ENCODE data around the gene SAMD13. TPM values are rescaled to one million over a fixed set of nuclear protein-coding genes. Genes with fewer than 3 reads are reported as not detected.

SAMD13 gene
- total and polyA plus RNA-seq, 2 of the 8 experiments (the other 6 are each of a cell fraction or from before 2014, with no cell fraction given), result 0.86 to 2.3 TPM

GRCh38 chr1:84373436-84374141 lies 72.1 kb downstream of the SAMD13 start:
- Histone ChIP-seq H3K14ac (ENCODE audit: insufficient read length) (no peak overlapping the region), H3K18ac (ENCODE audit: extremely low read depth, low read length) (no peak overlapping the region)
- 44% methylated on average over 2 of the region's 2 CpGs; no CpG with 5 or more reads in 1 of the 2 experiments for WGBS, 2 experiments (ENCODE audit: extremely low coverage in 1 of 2, insufficient coverage in 1 of 2, insufficient read length in 1 of 2, insufficient replicate concordance in 2 of 2, low coverage in 1 of 2, low lambda C conversion rate in 2 of 2, missing lambda C conversion rate in 1 of 2)

More at GRCh38 chr1:84373436-84374141, 72.1 kb downstream of the SAMD13 start:
- no peak overlapping the region for H2BK20ac ChIP-seq (ENCODE audit: low read length)
- H2AFZ ChIP-seq (ENCODE audit: low read length), result no peak overlapping the region
- H2BK120ac ChIP-seq (replicated peaks; ENCODE audit: low read depth, low read length), result no peak overlapping the region
- no peak overlapping the region for H4K91ac ChIP-seq (replicated peaks; ENCODE audit: insufficient read length, low read length)
- H3K4ac ChIP-seq (replicated peaks; ENCODE audit: insufficient read length, low read depth, low read length), result no peak overlapping the region
- no peak overlapping the region for H3K9ac ChIP-seq (replicated peaks in 1 of 4; ENCODE audit: extremely low read depth in 1 of 4, low read depth in 3 of 4, low read length in 3 of 4)
- no peaks in the 10 kb centered on the region for H3K36me3 ChIP-seq (ENCODE audit: control insufficient read depth in 2 of 4, insufficient read depth in 4 of 4, low read length in 3 of 4)
- H4K8ac ChIP-seq (ENCODE audit: extremely low read depth, insufficient read depth, low read length), result no peak overlapping the region
- no peak overlapping the region for H2BK15ac ChIP-seq (ENCODE audit: low read length)
- no peaks in the 10 kb centered on the region for H3K4me1 ChIP-seq (replicated peaks in 1 of 4; ENCODE audit: control insufficient read depth in 3 of 4, insufficient read depth in 4 of 4, low read length in 3 of 4)
- ChIA-PET POLR2A (ENCODE audit: partially characterized antibody) (no interaction called here), CTCF (ENCODE audit: partially characterized antibody) (interaction anchor here (0.8 kb wide), 1 partner anchor 13 kb away, joined by 3 read pairs; no protein-coding TSS in a partner anchor)
- no peak overlapping the region for H3K4me3 ChIP-seq (ENCODE audit: extremely low read depth in 1 of 4, insufficient read depth in 2 of 4, low read depth in 3 of 4, low read length in 4 of 4)
- no peak overlapping the region for H3K56ac ChIP-seq (replicated peaks; ENCODE audit: insufficient read length, low read depth, low read length)
- H2BK12ac ChIP-seq (ENCODE audit: low read depth, low read length), result no peak overlapping the region
- H3K9me3 ChIP-seq (ENCODE audit: insufficient read depth in 2 of 2, low read depth in 1 of 2, low read length in 1 of 2), result no peaks in the 10 kb centered on the region
- no peak overlapping the region for H2BK5ac ChIP-seq (ENCODE audit: low read depth, low read length)
- FAIRE-seq (no peak), DNase-seq (ENCODE audit: low read depth in 1 of 2, low spot score in 2 of 2) (no peak)
- H3K79me1 ChIP-seq (ENCODE audit: low read depth, low read length), result no peaks in the 10 kb centered on the region
- H3K4me2 ChIP-seq (ENCODE audit: insufficient read depth in 1 of 2, low read depth in 2 of 2, low read length in 2 of 2), result no peak overlapping the region
- no peaks in the 10 kb centered on the region for H3K79me2 ChIP-seq (ENCODE audit: control insufficient read depth in 1 of 2, insufficient read depth in 2 of 2, low read length in 2 of 2)
- H3K27ac ChIP-seq (ENCODE audit: low read depth, low read length), result no peak overlapping the region
- H4K20me1 ChIP-seq (replicated peaks in 1 of 2; ENCODE audit: control insufficient read depth in 1 of 2, insufficient read depth in 2 of 2, low read length in 2 of 2), result no peaks in the 10 kb centered on the region
- no peaks in the 10 kb centered on the region; the same call in 1 of the 2 replicates for H3K23me2 ChIP-seq (ENCODE audit: low read depth, low read length)
- TF ChIP-seq EGR1 (IDR thresholded peaks at IDR 0.05; ENCODE audit: borderline replicate concordance, low read depth, low read length) (no peak), CTBP2 (IDR thresholded peaks at IDR 0.05; ENCODE audit: borderline replicate concordance, insufficient read depth, insufficient read length, low read length) (no peak), CBX5 (IDR thresholded peaks at IDR 0.05; ENCODE audit: low read depth, low read length) (no peak), TAF1 (IDR thresholded peaks at IDR 0.05; ENCODE audit: low read depth, low read length) (no peak), CEBPB (IDR thresholded peaks at IDR 0.05; ENCODE audit: low read depth, low read length) (no peak)
- no peaks in the 10 kb centered on the region for H3K27me3 ChIP-seq (replicated peaks in 1 of 4; ENCODE audit: control insufficient read depth in 3 of 4, extremely low read depth in 1 of 4, insufficient read depth in 3 of 4, low read length in 3 of 4)
- no peak overlapping the region for H3K23ac ChIP-seq (ENCODE audit: insufficient read length)
- H4K5ac ChIP-seq (ENCODE audit: insufficient read length, low read depth, low read length), result no peak overlapping the region
- no peak overlapping the region for H2AK5ac ChIP-seq (ENCODE audit: low read depth, low read length)
